DND-41 (cell line): ENCODE measurements around the gene KHK.
"Not testable (repeated sequence)": the region's sequence is repeated elsewhere in the genome, so short reads cannot be mapped to it uniquely, and the experiment has no call there.

Experiments used
- ATAC-seq: fragments of 200-7000 bp; cut with Tn5 transposase; 3 replicates; pipeline ENCODE4 v1.9.1; 2021; ENCODE audit warnings: low read depth; ENCODE audit not compliant: insufficient read depth
- DNase-seq: peaks from one replicate; pipeline ENCODE4 v3.0.0-alpha.2; 2020
- H2AFZ ChIP-seq: 2 replicates; pipeline ENCODE4 v1.6.0; 2012; ENCODE audit warnings: low read depth, low read length
- H3K27ac ChIP-seq: 2 replicates; pipeline ENCODE4 v1.5.1; 2012; ENCODE audit warnings: low read length, inconsistent platforms
- H3K27me3 ChIP-seq: fragments of 200-600 bp; sonication (generic); 2 replicates; pipeline ENCODE4 v1.6.0; 2012; ENCODE audit warnings: low read length, mild to moderate bottlenecking, inconsistent platforms; ENCODE audit not compliant: insufficient read depth, poor library complexity
- H3K36me3 ChIP-seq: 2 replicates; pipeline ENCODE4 v1.5.1; 2012; ENCODE audit warnings: low read length, inconsistent platforms; ENCODE audit not compliant: insufficient read depth
- H3K4me1 ChIP-seq: 2 replicates; pipeline ENCODE4 v1.5.1; 2012; ENCODE audit warnings: mild to moderate bottlenecking, low read length; ENCODE audit not compliant: insufficient read depth
- H3K4me2 ChIP-seq: 2 replicates; pipeline ENCODE4 v1.6.0; 2012; ENCODE audit warnings: mild to moderate bottlenecking, moderate library complexity, low read length, inconsistent platforms; ENCODE audit not compliant: insufficient read depth
- H3K4me3 ChIP-seq, 2 experiments: fragments of 200-600 bp in 1 of 2; shearing (Covaris generic) in 1 of 2; 2 replicates each; pipeline ENCODE4 v1.5.1; 2012 to 2016; ENCODE audit warnings: inconsistent platforms in 2 of 2, low read length in 2 of 2, mild to moderate bottlenecking in 2 of 2, low read depth in 1 of 2, moderate library complexity in 1 of 2
- H3K79me2 ChIP-seq: 2 replicates; pipeline ENCODE4 v1.6.0; 2012; ENCODE audit warnings: low read length, inconsistent platforms; ENCODE audit not compliant: insufficient read depth
- H3K9ac ChIP-seq: 2 replicates; pipeline ENCODE4 v1.6.0; 2012; ENCODE audit warnings: low read depth, mild to moderate bottlenecking, inconsistent platforms, low read length, moderate library complexity
- H3K9me3 ChIP-seq: 2 replicates; pipeline ENCODE4 v1.5.1; 2012; ENCODE audit warnings: low read length, moderate library complexity, mild to moderate bottlenecking, inconsistent platforms; ENCODE audit not compliant: insufficient read depth, severe bottlenecking
- H4K20me1 ChIP-seq: 2 replicates; pipeline ENCODE4 v1.6.0; 2012; ENCODE audit warnings: low read length; ENCODE audit not compliant: insufficient read depth
- EZH2 ChIP-seq: IDR thresholded peaks from 3 replicates; pipeline ENCODE4 v1.6.1; 2012; ENCODE audit warnings: borderline replicate concordance, low read depth, mild to moderate bottlenecking, moderate library complexity, low read length, inconsistent platforms; ENCODE audit not compliant: severe bottlenecking
- TF ChIP-seq, protein P1 (sequence below): IDR thresholded peaks from 2 replicates; pipeline ENCODE4 v1.5.1; 2012; ENCODE audit warnings: borderline replicate concordance, low read length, moderate library complexity, mild to moderate bottlenecking; ENCODE audit not compliant: poor library complexity, severe bottlenecking; ENCODE audit errors: extremely low read depth

KHK gene

DNA sequence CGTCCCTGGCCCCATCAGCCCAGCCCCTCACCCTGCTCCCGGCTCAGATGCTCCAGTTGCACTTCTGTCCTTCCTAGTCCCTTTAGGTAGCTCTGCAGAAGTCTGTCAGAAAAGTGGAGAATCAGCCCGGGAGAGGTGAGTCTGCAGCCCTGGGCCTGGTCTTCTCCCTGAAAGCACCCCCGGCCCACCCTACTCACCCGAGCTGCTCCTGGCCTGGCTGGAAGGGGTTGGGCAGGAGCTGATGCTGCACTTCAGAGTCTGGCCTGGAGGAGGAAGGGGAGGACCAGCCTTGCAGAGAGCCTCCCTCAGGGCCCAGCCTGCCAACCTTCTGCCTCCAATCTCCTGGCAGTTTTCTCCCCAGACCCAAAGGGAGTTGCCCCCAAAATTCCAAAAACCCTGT, 15.8 kb downstream of the KHK start:
- DNase-seq (no peak), ATAC-seq (no peak)
- Histone ChIP-seq H3K27ac (no peak overlapping the region), H4K20me1 (0 out of 2 replicates have a peak, but pooled peaks cover 3% of the 10 kb centered on the region), H3K27me3 (no peaks in the 10 kb centered on the region), H3K36me3 (0 out of 2 replicates have a peak, but pooled peaks cover 4% of the 10 kb centered on the region), H3K79me2 (no peaks in the 10 kb centered on the region), H3K4me2 (no peak overlapping the region), H3K9ac (no peak overlapping the region), H3K9me3 (no peaks in the 10 kb centered on the region), H3K4me1 (no peaks in the 10 kb centered on the region), H3K4me3 (no peak overlapping the region), H2AFZ (no peak overlapping the region)
- TF ChIP-seq, protein P1, sequence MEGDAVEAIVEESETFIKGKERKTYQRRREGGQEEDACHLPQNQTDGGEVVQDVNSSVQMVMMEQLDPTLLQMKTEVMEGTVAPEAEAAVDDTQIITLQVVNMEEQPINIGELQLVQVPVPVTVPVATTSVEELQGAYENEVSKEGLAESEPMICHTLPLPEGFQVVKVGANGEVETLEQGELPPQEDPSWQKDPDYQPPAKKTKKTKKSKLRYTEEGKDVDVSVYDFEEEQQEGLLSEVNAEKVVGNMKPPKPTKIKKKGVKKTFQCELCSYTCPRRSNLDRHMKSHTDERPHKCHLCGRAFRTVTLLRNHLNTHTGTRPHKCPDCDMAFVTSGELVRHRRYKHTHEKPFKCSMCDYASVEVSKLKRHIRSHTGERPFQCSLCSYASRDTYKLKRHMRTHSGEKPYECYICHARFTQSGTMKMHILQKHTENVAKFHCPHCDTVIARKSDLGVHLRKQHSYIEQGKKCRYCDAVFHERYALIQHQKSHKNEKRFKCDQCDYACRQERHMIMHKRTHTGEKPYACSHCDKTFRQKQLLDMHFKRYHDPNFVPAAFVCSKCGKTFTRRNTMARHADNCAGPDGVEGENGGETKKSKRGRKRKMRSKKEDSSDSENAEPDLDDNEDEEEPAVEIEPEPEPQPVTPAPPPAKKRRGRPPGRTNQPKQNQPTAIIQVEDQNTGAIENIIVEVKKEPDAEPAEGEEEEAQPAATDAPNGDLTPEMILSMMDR: no peak
- TF ChIP-seq EZH2: no peak

- Histone ChIP-seq H3K79me2 (no peaks in the 10 kb centered on the region), H3K4me1 (peaks cover 12% of the 10 kb centered on the region), H2AFZ (no peak overlapping the region), H3K36me3 (no peaks in the 10 kb centered on the region), H3K27me3 (no peaks in the 10 kb centered on the region), H3K4me3 (no peak overlapping the region), H3K9me3 (no peaks in the 10 kb centered on the region), H3K27ac (no peak overlapping the region), H3K4me2 (no peak overlapping the region), H3K9ac (no peak overlapping the region), H4K20me1 (no peaks in the 10 kb centered on the region)
- no peak for TF ChIP-seq EZH2
- TF ChIP-seq, protein P1: no peak
- no peak for ATAC-seq
- no peak for DNase-seq
Measured at GRCh38 chr2:27105981-27106380, 19.4 kb downstream of the KHK start.

DNA sequence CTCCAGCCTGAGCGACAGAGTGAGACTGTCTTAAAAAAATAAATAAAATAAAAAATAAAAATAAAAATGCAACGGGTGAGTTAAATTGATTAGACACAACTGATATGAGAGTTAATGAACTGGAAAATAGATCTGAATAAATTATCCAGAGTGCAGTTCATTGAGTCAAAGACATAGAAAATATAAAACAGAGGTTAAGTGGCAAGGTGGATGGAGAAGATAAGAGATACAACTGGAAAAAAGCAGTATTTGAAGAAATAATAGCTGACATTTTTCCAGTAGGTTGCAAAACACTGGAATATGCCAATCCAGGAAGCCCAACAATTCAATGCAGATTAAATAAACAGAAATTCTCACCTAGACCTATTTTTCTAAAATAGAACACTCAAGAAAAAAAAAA, 21.6 kb downstream of the KHK start:
- H2AFZ ChIP-seq: no peak overlapping the region
- ATAC-seq (no peak), DNase-seq (no peak)
- no peak overlapping the region for H3K9ac ChIP-seq
- TF ChIP-seq EZH2: no peak
- TF ChIP-seq, protein P1: no peak
- no peaks in the 10 kb centered on the region for H3K27me3 ChIP-seq
- no peak overlapping the region for H3K27ac ChIP-seq
- H3K36me3 ChIP-seq: no peaks in the 10 kb centered on the region
- H3K9me3 ChIP-seq: no peaks in the 10 kb centered on the region
- H3K4me3 ChIP-seq: no peak overlapping the region
- H3K79me2 ChIP-seq: no peaks in the 10 kb centered on the region
- H4K20me1 ChIP-seq: no peaks in the 10 kb centered on the region
- H3K4me1 ChIP-seq: peaks cover 20% of the 10 kb centered on the region
- no peak overlapping the region for H3K4me2 ChIP-seq

- Histone ChIP-seq H3K9me3 (no peaks in the 10 kb centered on the region), H3K27me3 (no peaks in the 10 kb centered on the region), H3K79me2 (no peaks in the 10 kb centered on the region), H3K4me1 (peaks cover 20% of the 10 kb centered on the region), H2AFZ (no peak overlapping the region), H3K4me3 (no peak overlapping the region), H3K9ac (no peak overlapping the region), H3K27ac (no peak overlapping the region), H3K4me2 (no peak overlapping the region), H3K36me3 (no peaks in the 10 kb centered on the region), H4K20me1 (no peaks in the 10 kb centered on the region)
- no peak for DNase-seq
- ATAC-seq: no peak
- no peak for TF ChIP-seq EZH2
- TF ChIP-seq, protein P1: no peak
Measured at GRCh38 chr2:27109083-27109482, 22.5 kb downstream of the KHK start.

GRCh38 chr2:27110603-27111352, 24.2 kb downstream of the KHK start:
- ATAC-seq: peak; percentile 75
- Histone ChIP-seq H3K4me2 (peak overlapping the region; percentile 69), H3K9ac (peak overlapping the region; percentile 39), H2AFZ (peak overlapping the region; percentile 75), H3K4me3 (peak overlapping the region in 1 of 2 experiments; percentile 54; a peak in 2 of 4 replicates), H3K4me1 (peaks cover 20% of the 10 kb centered on the region), H3K27ac (peak overlapping the region; percentile 64)
- not testable (repeated sequence) for H3K79me2 ChIP-seq, H3K27me3 ChIP-seq, H3K36me3 ChIP-seq, H3K9me3 ChIP-seq, H4K20me1 ChIP-seq
- peak; percentile 72 for DNase-seq
